Measurements from ENCODE around the gene LSP1. TPM values are rescaled to one million over a fixed set of nuclear protein-coding genes. Genes with fewer than 3 reads are reported as not detected.

The LSP1 gene
- total RNA-seq, 1 donor from 2014 or later = 29.5 TPM

DNA sequence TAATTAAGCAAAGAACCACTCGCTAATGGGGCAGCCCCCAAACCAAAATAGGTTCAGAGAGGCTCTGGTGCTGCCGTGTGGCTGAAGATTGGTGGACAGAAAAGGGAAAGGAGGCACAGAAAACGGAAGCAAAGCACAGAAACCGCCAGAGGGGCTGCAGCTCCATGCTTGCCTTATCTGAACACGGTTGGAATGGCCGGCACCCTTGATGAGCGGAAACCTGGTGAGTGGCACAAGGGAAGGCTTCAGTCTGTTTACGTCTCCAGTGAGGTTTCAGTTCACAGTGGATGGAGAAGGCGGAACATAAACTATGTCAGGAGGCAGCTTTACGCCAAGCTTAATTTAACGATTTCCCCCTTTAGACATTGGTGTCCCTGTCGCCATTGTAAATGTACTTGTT, 44.0 kb downstream of the LSP1 start:
- Mint-ChIP-seq H3K9me3 (ENCODE audit: unreplicated experiment) (no peaks in the 10 kb centered on the region), H3K4me3 (ENCODE audit: unreplicated experiment) (no peak overlapping the region), H3K4me1 (ENCODE audit: unreplicated experiment) (no peaks in the 10 kb centered on the region), H3K27ac (ENCODE audit: unreplicated experiment) (no peak overlapping the region), H3K36me3 (ENCODE audit: unreplicated experiment) (no peaks in the 10 kb centered on the region), H3K27me3 (ENCODE audit: unreplicated experiment) (peaks cover 51% of the 10 kb centered on the region)
- TF ChIP-seq, protein P1, sequence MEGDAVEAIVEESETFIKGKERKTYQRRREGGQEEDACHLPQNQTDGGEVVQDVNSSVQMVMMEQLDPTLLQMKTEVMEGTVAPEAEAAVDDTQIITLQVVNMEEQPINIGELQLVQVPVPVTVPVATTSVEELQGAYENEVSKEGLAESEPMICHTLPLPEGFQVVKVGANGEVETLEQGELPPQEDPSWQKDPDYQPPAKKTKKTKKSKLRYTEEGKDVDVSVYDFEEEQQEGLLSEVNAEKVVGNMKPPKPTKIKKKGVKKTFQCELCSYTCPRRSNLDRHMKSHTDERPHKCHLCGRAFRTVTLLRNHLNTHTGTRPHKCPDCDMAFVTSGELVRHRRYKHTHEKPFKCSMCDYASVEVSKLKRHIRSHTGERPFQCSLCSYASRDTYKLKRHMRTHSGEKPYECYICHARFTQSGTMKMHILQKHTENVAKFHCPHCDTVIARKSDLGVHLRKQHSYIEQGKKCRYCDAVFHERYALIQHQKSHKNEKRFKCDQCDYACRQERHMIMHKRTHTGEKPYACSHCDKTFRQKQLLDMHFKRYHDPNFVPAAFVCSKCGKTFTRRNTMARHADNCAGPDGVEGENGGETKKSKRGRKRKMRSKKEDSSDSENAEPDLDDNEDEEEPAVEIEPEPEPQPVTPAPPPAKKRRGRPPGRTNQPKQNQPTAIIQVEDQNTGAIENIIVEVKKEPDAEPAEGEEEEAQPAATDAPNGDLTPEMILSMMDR (IDR thresholded peaks at IDR 0.05) = no peak
- DNase-seq (ENCODE audit: extremely low spot score, unreplicated experiment) = no peak

DNA sequence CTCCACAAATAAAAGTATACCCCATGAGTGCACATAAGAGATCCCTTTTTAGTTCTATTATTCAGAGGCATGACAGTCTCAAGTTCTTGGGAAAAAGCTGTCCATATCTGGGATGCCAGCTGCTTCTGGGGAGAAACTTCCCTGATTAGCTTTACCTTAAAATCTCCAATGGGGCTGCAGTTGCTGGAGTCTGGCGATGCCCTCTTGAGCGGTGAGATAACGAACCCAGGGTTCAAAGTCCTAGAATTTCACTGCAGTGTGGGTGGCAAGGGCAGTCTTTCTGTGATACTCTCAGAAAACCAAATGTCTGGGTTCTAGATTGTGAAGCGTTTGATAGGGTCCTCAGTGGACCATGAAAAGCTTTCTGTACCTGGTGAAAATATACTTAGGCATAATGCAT, 46.2 kb downstream of the LSP1 start:
- Mint-ChIP-seq H3K36me3 (ENCODE audit: unreplicated experiment) (no peaks in the 10 kb centered on the region), H3K27ac (ENCODE audit: unreplicated experiment) (no peak overlapping the region), H3K27me3 (ENCODE audit: unreplicated experiment) (peaks cover 57% of the 10 kb centered on the region), H3K9me3 (ENCODE audit: unreplicated experiment) (no peaks in the 10 kb centered on the region), H3K4me3 (ENCODE audit: unreplicated experiment) (no peak overlapping the region), H3K4me1 (ENCODE audit: unreplicated experiment) (no peaks in the 10 kb centered on the region)
- TF ChIP-seq, protein P1 (IDR thresholded peaks at IDR 0.05) = no peak
- DNase-seq (ENCODE audit: extremely low spot score, unreplicated experiment) = no peak

DNA sequence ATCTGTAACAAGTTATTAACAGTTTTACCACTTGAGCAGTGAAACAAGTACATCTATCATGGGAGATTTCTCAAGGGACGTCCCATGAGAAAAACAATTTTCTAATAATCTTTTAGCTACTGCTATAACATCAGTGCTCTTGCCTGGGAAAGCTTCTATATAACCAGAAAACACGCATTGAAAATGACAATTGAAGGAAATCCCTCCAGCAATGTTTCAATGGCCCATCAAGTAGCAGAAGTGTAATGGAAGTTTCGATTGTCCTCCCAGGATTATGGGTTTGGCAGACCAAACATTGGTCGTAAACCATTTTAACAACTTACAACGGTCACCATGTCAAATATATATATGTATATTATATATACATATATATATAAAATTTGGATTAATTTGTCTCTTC, 46.8 kb downstream of the LSP1 start:
- Mint-ChIP-seq H3K36me3 (ENCODE audit: unreplicated experiment) (no peaks in the 10 kb centered on the region), H3K4me3 (ENCODE audit: unreplicated experiment) (no peak overlapping the region), H3K4me1 (ENCODE audit: unreplicated experiment) (no peaks in the 10 kb centered on the region), H3K27me3 (ENCODE audit: unreplicated experiment) (peaks cover 57% of the 10 kb centered on the region), H3K9me3 (ENCODE audit: unreplicated experiment) (no peaks in the 10 kb centered on the region), H3K27ac (ENCODE audit: unreplicated experiment) (no peak overlapping the region)
- TF ChIP-seq, protein P1 (IDR thresholded peaks at IDR 0.05) = no peak
- DNase-seq (ENCODE audit: extremely low spot score, unreplicated experiment) = no peak

DNA sequence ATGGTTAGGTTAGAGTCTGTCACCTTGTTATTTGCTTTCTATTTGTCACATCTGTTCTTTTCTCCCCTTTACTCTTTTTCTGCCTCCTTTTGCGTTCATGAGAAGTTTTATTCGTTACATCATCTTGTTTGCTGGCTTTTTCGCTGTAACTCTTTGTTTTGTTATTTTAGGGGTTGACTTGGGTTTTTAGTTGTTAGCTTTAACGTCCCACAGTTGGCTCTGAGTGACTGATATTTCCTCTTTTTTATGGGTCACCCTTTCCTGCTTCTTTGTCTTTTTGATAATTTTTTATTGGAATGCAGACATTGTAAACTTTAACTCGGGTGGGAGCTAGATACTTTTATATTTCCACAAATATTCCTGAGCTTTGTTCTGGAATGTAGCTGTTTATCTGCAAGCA, 53.3 kb downstream of the LSP1 start:
- no peak for DNase-seq (ENCODE audit: extremely low spot score, unreplicated experiment)
- no peak overlapping the region for H3K4me3 Mint-ChIP-seq (ENCODE audit: unreplicated experiment)
- peaks cover 4% of the 10 kb centered on the region for H3K4me1 Mint-ChIP-seq (ENCODE audit: unreplicated experiment)
- no peaks in the 10 kb centered on the region for H3K36me3 Mint-ChIP-seq (ENCODE audit: unreplicated experiment)
- peaks cover 42% of the 10 kb centered on the region for H3K27me3 Mint-ChIP-seq (ENCODE audit: unreplicated experiment)
- H3K27ac Mint-ChIP-seq (ENCODE audit: unreplicated experiment) = no peak overlapping the region
- no peaks in the 10 kb centered on the region for H3K9me3 Mint-ChIP-seq (ENCODE audit: unreplicated experiment)
- TF ChIP-seq, protein P1 (IDR thresholded peaks at IDR 0.05) = no peak

DNA sequence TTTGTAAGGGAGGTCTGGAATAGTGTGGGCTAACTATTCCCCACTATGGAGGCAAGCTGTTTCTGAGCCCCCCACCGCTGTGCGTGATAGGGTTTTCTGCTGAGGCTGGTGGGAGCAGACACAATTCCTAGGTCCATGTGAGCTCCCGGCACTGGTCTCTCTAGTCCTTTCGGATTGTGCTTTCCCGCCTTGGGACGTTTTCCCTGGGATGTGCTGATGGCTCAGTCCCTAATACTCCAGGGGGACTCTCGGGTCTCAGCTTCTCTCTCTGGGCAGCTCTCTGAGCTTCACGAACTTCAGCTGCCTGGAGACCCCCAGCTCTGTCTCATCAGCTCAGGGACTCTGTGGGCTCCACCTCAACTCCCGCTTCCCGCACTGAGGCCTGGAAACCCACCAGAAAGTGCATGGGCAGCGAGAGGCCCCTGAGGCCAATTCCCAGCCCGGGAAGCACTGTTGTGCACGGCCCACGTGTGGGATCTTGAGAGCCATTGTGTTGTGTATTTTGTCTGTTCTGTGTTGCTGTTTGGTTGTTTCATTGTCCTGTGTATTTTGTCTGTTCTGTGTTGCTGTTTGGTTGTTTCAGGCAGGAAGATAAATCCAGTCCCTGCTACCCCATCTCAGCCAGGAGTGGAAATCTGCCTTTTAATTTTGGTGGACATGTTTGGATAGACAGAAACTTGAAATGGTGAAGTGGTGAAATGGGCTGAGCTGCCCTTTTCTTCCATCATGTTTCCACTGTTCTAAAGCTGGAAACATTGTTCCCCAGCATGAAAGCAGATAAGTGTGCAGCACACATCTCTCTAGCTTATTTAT, 53.9 kb downstream of the LSP1 start:
- TF ChIP-seq, protein P1 (IDR thresholded peaks at IDR 0.05) = no peak
- DNase-seq (ENCODE audit: extremely low spot score, unreplicated experiment) = no peak
- no peaks in the 10 kb centered on the region for H3K36me3 Mint-ChIP-seq (ENCODE audit: unreplicated experiment)
- H3K9me3 Mint-ChIP-seq (ENCODE audit: unreplicated experiment) = no peaks in the 10 kb centered on the region
- no peak overlapping the region for H3K4me3 Mint-ChIP-seq (ENCODE audit: unreplicated experiment)
- H3K27me3 Mint-ChIP-seq (ENCODE audit: unreplicated experiment) = peaks cover 35% of the 10 kb centered on the region
- no peak overlapping the region for H3K27ac Mint-ChIP-seq (ENCODE audit: unreplicated experiment)
- H3K4me1 Mint-ChIP-seq (ENCODE audit: unreplicated experiment) = peaks cover 4% of the 10 kb centered on the region
